Measurements from ENCODE around the gene OXLD1.
A peak's percentile ranks its signal among the peaks of the same experiment; 100 is the strongest.

Gene OXLD1

GRCh38 chr17:81701288-81702071, 35.1 kb upstream of the OXLD1 start:
- no peak for DNase-seq

DNA sequence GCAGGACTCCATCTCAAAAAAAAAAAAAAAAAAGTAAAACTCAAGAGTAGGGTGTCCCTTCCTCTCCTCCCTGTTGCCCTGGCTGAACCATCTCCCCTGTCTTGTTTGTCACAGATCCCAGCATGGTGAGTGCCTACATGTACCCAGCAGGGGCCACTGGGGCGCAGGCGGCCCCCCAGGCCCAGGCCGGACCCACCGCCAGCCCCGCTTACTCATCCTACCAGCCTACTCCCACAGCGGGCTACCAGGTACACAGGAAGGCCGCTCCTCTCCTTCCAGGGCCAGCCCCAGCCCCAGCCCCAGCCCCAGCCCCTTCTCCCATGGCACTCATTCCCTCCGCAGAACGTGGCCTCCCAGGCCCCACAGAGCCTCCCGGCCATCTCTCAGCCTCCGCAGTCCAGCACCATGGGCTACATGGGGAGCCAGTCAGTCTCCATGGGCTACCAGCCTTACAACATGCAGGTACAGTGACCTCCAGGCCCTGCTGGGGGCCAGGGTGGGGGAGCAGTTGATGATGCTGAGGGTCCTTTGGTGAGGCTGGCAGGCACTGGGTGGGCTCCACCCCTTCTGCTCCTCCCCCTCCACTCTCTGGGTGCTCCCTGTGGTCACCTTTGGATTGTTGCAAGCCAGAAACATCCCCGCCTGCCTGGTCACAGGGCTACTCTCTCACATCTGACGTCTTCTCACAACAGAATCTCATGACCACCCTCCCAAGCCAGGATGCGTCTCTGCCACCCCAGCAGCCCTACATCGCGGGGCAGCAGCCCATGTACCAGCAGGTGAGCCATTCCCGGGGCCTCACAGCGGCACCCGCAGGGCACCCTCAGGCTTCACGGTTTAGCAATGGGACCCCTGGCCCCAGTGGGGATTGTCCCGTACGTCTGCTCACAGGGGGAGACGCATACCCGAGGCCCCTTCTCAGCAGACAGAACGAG, 34.2 kb upstream of the OXLD1 start:
- no peak for DNase-seq

- no peak for DNase-seq
Measured at GRCh38 chr17:81697261-81698044, 31.0 kb upstream of the OXLD1 start.

DNA sequence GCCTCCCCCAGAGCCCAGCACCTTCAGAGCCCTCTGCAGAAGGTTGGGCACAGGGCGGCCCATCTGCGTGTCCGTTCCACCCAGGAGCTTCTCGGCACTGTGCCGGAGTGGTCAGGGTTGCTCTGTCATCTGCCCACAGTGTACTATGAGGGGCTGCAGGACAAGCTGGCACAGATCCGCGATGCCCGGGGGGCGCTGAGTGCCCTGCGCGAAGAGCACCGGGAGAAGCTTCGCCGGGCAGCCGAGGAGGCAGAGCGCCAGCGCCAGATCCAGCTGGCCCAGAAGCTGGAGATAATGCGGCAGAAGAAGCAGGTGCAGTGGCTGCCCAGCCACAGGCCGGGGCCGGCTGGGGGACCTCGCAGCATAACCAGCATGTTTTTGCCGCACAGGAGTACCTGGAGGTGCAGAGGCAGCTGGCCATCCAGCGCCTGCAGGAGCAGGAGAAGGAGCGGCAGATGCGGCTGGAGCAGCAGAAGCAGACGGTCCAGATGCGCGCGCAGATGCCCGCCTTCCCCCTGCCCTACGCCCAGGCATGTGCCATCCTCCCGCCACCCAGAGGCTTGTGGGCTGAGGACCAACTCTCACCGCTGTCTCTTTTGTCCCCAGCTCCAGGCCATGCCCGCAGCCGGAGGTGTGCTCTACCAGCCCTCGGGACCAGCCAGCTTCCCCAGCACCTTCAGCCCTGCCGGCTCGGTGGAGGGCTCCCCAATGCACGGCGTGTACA, 30.0 kb upstream of the OXLD1 start:
- DNase-seq = no peak

DNA sequence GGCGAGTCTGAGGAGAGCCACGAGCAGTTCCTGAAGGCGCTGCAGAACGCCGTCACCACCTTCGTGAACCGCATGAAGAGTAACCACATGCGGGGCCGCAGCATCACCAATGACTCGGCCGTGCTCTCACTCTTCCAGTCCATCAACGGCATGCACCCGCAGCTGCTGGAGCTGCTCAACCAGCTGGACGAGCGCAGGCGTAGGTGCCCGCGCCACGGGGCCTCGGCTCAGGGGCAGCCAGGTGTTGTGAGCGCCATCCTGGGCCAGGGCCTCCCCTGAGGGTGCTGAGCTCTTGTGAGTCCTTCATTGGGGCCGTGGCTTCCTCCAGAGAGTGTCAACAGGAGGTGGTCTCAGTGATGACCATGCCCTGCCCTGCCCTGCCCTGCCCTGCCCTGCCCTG, 29.4 kb upstream of the OXLD1 start:
- no peak for DNase-seq

DNA sequence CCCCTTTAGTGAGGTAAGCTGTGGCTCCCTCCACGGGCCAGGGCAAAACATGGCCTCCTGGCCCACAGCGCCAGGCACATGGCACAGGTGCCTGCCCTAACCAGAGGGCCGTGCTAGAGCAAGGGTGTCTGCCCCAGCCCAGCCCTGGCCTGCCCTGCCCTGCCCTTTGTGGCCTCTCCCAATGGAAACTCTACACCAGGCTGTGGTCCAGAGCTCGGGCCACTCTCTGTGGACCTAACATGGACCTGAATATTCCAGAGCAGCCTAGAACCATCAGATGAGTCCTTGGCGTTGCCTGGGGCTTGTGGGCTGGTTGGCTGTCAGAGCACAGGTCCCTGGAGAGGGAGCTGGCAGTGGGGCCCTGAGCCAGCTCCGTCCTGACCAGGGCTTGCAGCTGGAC, 28.8 kb upstream of the OXLD1 start:
- no peak for DNase-seq

GRCh38 chr17:81694810-81695209, 28.4 kb upstream of the OXLD1 start:
- DNase-seq = no peak

- DNase-seq = no peak
Measured at GRCh38 chr17:81693509-81694210, 27.3 kb upstream of the OXLD1 start.

DNA sequence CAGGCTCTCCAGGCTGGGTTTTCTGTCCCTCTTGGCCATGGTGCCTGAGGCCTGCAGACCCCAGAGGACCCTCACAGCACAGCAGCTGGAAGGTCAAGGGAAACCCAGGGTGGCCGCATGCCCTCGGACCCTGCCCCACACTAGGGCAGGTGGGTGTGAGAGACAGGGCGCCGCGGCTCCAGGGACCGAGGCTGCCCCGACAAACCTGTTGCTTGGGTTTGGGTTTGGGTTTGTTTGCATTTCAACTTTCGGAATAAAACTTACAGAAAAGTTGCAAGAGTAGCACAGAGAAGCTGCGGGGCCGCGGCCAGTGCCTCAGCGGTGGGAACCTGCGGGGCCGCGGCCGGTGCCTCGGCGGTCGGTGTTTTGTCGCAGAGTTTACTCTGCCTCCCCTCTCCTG, 25.2 kb upstream of the OXLD1 start:
- no peak for DNase-seq

DNA sequence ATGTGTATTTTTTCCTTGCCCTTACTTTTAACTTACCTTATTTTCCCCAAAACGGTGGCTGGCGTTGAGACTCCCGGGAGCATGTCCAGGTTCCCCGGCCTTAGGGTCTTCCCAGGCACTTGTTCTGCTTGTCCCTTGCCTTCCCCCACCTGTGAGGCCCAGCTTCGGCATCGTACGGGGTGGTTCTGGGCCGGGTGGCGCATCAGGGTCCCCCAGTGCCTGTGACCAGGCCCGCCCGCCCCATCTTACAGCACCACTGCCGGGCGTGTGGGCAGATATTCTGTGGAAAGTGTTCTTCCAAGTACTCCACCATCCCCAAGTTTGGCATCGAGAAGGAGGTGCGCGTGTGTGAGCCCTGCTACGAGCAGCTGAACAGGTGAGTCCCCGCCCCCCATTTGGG, 24.8 kb upstream of the OXLD1 start:
- no peak for DNase-seq

GRCh38 chr17:81690549-81690948, 24.1 kb upstream of the OXLD1 start:
- no peak for DNase-seq

DNA sequence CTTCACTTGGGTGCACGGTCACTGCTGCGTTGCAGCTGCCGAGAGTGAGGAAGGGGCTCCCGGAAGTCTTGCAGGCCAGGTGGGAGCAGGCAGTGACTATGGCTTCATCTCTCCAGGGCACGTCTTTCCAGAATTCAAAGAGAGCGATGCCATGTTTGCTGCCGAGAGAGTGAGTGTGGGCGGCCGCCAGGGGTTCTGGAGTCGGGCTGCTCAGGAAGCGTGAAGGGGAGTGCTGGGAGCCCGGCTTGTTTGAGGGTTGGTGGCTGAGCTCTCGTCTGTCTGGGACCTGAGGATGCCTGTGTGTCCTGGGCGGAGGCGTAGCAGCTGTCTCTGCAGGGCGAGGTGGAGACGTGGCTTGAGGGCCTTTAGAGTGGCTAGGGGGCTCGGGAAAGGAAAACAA, 23.7 kb upstream of the OXLD1 start:
- no peak for DNase-seq

- no peak for DNase-seq
Measured at GRCh38 chr17:81688616-81689015, 22.2 kb upstream of the OXLD1 start.

DNA sequence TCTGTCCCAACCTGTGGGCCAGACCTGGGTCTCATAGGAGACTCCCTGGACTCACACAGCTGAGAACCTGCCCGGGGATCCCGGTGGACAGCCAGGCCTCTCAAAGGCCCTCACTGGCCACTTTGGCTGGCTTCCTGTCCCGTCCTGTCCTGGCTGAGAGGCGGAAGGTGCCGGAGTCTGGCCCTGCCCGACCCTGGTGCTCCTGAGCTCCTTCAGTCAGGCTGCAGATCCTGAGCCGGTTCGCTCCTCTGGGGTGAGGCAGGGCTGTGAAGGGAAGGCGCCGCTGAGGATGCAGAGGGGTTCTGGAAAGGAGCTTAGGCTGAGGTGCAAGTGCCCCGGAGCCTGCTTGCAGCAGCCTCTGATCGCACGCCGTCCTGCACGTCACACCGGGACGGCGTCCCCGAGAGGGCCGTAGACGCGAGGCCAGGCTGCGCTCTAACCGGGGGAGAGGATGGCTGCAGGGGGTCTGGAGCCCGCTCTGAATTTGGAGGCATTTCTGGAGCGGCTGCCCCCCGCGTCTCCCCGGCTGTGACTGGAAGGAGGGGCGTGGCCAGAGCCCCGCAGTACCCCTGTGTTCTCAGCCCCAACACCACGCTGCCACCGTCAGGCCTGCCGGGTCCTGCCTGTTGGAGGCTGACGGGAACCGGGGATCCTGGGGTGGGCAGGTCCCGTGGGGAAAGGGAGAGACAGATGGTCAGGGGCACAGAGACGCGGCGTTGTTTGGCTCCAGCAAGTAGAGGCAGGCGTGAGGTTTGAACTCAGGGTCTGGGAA, 21.6 kb upstream of the OXLD1 start:
- no peak for DNase-seq

GRCh38 chr17:81686614-81687013, 20.2 kb upstream of the OXLD1 start:
- no peak for DNase-seq

GRCh38 chr17:81685108-81685507, 18.7 kb upstream of the OXLD1 start:
- DNase-seq = no peak

DNA sequence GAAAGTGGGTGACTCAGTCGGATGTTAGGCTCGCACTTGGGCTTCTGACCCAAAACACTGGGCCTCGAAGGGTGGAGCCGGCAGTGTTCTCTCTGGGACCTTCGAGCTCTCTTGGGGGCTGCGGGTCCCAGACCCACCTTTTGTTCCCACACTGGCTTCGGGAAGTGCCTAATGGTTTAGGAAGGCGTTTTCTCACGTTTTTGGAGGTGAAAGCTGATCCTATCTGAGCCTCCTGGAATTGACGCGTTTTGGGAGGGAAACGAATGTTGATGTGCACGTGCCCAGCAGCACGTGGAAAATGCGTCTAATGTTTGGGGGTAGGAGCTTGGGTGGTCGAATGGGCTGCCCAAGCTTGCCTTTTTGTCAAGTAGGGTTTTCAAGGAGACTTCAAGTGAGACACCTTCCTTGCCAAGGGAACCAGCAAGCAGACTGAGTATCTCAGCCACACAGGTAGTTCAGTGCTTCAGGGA, 18.1 kb upstream of the OXLD1 start:
- DNase-seq = no peak

DNA sequence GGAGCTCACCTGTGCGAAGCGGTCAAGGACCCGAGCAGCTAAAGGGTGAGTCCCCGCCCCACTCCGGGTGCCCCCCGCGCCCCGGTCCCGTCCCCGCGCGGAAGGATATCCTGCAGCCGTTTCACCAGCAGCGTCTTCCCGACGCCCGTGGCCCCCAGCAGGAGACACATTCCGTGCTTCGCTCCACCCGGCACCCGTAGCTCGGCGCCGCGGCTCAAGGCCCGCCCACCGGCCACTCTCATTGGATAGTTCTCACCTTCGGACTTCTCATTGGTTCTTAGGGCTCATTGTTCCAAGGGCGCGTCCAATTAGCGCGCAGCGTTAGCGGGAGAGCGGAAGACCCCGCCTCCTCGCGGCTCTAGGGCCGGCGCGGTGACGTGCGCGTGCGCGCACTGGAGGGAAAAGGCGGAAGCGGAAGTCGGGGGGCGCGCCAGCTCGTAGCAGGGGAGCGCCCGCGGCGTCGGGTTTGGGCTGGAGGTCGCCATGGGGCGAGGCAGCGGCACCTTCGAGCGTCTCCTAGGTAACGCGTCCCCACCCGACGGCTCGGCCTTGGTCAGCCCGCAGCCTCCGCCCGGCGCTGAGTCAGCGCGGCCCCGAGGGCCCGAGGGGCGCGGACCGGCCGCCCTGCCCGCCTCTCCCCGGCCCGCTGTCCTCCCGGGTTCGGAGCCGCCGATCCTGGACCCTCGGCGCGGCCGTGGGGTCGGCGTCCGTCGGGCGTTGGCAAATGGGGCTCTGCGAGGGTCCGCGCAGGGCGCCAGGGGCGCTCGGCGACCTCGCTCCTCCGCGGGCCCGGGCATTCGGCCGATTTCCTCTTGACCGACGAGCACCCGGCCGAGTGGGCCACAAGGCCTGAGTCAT, 17.4 kb upstream of the OXLD1 start, which contains the start of the genes ARL16 and HGS:
Gene ARL16, minus strand, starts transcription at position 214 of the 858 bp plus-strand sequence. Its CDS starts 44 bp downstream, at position 170.
Gene HGS, plus strand, starts transcription at position 428 of the 858 bp plus-strand sequence. Its CDS starts 56 bp downstream, at position 484.
- DNase-seq = peak; percentile 61 to 85

- no peak for DNase-seq
Measured at GRCh38 chr17:81683208-81683583, 16.8 kb upstream of the OXLD1 start.

Data from cerebellar nuclear complex (tissue), 1 donor.